Measurements from ENCODE around the gene ASIC4. TPM values are rescaled to one million over a fixed set of nuclear protein-coding genes. Genes with fewer than 3 reads are reported as not detected.

ASIC4 gene
- total and polyA plus RNA-seq, 2 of the 13 experiments (the other 11 are each of a cell fraction or from before 2014, with no cell fraction given): 0.03 TPM; not detected in 1

- no peak for TF ChIP-seq E2F1 (CRISPR knock-in tag; IDR thresholded peaks at IDR 0.05)
- no peak for TF ChIP-seq HNF4A (CRISPR knock-in tag; IDR thresholded peaks at IDR 0.05)
- no peak for TF ChIP-seq MEF2D (CRISPR knock-in tag; IDR thresholded peaks at IDR 0.05)
- TF ChIP-seq SMAD9 (CRISPR knock-in tag; IDR thresholded peaks at IDR 0.05): no peak
- TF ChIP-seq NFE2L2 (IDR thresholded peaks at IDR 0.05; ENCODE audit: low read length): no peak
- TF ChIP-seq EZH2 (conservative IDR thresholded peaks at IDR 0.05; ENCODE audit: low read depth, low read length): peak; percentile 75; the same call in 1 of the 2 replicates
- TF ChIP-seq SRSF4 (IDR thresholded peaks at IDR 0.05; ENCODE audit: low read depth, low read length, poor library complexity, severe bottlenecking): no peak
- 0 out of 2 replicates have a peak, but pooled peaks have one; percentile 7 for TF ChIP-seq ZBTB10 (CRISPR knock-in tag; IDR thresholded peaks at IDR 0.05; ENCODE audit: borderline replicate concordance)
- TF ChIP-seq, protein P1, sequence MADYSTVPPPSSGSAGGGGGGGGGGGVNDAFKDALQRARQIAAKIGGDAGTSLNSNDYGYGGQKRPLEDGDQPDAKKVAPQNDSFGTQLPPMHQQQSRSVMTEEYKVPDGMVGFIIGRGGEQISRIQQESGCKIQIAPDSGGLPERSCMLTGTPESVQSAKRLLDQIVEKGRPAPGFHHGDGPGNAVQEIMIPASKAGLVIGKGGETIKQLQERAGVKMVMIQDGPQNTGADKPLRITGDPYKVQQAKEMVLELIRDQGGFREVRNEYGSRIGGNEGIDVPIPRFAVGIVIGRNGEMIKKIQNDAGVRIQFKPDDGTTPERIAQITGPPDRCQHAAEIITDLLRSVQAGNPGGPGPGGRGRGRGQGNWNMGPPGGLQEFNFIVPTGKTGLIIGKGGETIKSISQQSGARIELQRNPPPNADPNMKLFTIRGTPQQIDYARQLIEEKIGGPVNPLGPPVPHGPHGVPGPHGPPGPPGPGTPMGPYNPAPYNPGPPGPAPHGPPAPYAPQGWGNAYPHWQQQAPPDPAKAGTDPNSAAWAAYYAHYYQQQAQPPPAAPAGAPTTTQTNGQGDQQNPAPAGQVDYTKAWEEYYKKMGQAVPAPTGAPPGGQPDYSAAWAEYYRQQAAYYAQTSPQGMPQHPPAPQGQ (CRISPR knock-in tag; IDR thresholded peaks at IDR 0.05; ENCODE audit: borderline replicate concordance): no peak
- no peak for TF ChIP-seq EHMT2 (IDR thresholded peaks at IDR 0.05; ENCODE audit: borderline replicate concordance, low read depth, low read length)
- TF ChIP-seq MATR3 (CRISPR knock-in tag; IDR thresholded peaks at IDR 0.05): no peak
- no peak for TF ChIP-seq ZNF792 (CRISPR knock-in tag; IDR thresholded peaks at IDR 0.05)
- TF ChIP-seq ZBTB2 (CRISPR knock-in tag; IDR thresholded peaks at IDR 0.05; ENCODE audit: low read depth): 0 out of 2 replicates have a peak, but pooled peaks have one; percentile 27
- no peak; the same call in 1 of the 2 replicates for TF ChIP-seq ZNF800 (CRISPR knock-in tag; IDR thresholded peaks at IDR 0.05)
- TF ChIP-seq MBD4 (IDR thresholded peaks at IDR 0.05; ENCODE audit: borderline replicate concordance, low read length): no peak
- TF ChIP-seq ZNF784 (CRISPR knock-in tag; IDR thresholded peaks at IDR 0.05; ENCODE audit: borderline replicate concordance): peak; percentile 16; the same call in 1 of the 2 replicates
These were observed 16.6 kb upstream of the ASIC4 start (continued) for GRCh38 chr2:219497495-219498279.

Data from HepG2 (cell line).